Duodenal mucosa (tissue), 2 donors: ENCODE results near the gene ATPAF1.
"Not testable (repeated sequence)": the region's sequence is repeated elsewhere in the genome, so short reads cannot be mapped to it uniquely, and the experiment has no call there.

ENCODE experiments used
- H3K27ac ChIP-seq: one replicate; pipeline ENCODE4 v1.7.0; 2013; ENCODE audit warnings: low read depth, low read length
- H3K27me3 ChIP-seq, 2 donors: one replicate each; pipeline ENCODE4 v1.7.0; 2013; ENCODE audit warnings: low read length in 2 of 2, control low read depth in 1 of 2; ENCODE audit not compliant: insufficient read depth in 2 of 2, control insufficient read depth in 1 of 2
- H3K36me3 ChIP-seq, 2 donors: one replicate each; pipeline ENCODE4 v1.7.0; 2013; ENCODE audit warnings: low read length in 2 of 2, control low read depth in 1 of 2; ENCODE audit not compliant: insufficient read depth in 2 of 2, control insufficient read depth in 1 of 2
- H3K4me1 ChIP-seq, 2 donors: one replicate each; pipeline ENCODE4 v1.7.0; 2013; ENCODE audit warnings: low read length in 2 of 2, control low read depth in 1 of 2; ENCODE audit not compliant: insufficient read depth in 2 of 2, control insufficient read depth in 1 of 2
- H3K4me3 ChIP-seq, 2 donors: one replicate each; pipeline ENCODE4 v1.7.0; 2013; ENCODE audit warnings: low read length in 2 of 2, low read depth in 1 of 2
- H3K9ac ChIP-seq, 2 donors: one replicate each; pipeline ENCODE4 v1.7.0; 2013; ENCODE audit warnings: low read length in 2 of 2, low read depth in 1 of 2
- H3K9me3 ChIP-seq, 2 donors: one replicate each; pipeline ENCODE4 v1.7.0; 2013; ENCODE audit warnings: low read length in 2 of 2, control low read depth in 1 of 2; ENCODE audit not compliant: control insufficient read depth in 1 of 2

ATPAF1 gene

DNA sequence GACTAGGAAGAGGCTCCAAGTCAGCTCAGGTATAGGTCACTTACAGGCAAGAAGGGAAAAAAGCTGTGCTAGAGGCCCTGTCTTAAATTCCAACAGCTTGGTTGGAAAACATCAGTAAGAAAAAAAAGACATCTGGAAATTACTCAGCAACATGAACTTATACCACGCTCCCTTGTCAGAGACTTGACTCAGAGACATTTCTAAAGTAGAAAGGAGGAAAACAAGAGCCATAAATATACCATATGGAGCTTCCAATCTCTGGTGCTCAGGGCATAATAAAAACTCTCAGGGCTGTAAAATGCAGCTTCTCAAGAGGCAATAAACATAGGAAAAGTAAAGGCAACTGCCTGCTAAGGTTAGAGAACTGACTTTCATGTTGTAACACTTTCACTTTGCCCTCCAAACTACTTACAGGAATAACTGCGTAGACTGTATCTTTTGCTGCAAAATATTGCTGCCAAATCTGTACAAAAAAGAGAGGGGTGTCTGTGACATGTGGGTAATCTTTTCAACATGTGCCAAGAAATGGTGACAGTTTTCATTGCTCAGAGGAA is 14.7 kb downstream of the ATPAF1 start:
- H3K27ac ChIP-seq, result no peak overlapping the region
- peaks cover 8 to 9% of the 10 kb centered on the region in 2 donors for H3K4me1 ChIP-seq
- H3K36me3 ChIP-seq, result peaks cover 17 to 55% of the 10 kb centered on the region in 2 donors
- H3K4me3 ChIP-seq, result peak overlapping the region in 1 of 2 donors; percentile 13
- no peaks in the 10 kb centered on the region for H3K27me3 ChIP-seq
- peaks cover 4 to 5% of the 10 kb centered on the region in 2 donors for H3K9me3 ChIP-seq
- no peak overlapping the region for H3K9ac ChIP-seq

DNA sequence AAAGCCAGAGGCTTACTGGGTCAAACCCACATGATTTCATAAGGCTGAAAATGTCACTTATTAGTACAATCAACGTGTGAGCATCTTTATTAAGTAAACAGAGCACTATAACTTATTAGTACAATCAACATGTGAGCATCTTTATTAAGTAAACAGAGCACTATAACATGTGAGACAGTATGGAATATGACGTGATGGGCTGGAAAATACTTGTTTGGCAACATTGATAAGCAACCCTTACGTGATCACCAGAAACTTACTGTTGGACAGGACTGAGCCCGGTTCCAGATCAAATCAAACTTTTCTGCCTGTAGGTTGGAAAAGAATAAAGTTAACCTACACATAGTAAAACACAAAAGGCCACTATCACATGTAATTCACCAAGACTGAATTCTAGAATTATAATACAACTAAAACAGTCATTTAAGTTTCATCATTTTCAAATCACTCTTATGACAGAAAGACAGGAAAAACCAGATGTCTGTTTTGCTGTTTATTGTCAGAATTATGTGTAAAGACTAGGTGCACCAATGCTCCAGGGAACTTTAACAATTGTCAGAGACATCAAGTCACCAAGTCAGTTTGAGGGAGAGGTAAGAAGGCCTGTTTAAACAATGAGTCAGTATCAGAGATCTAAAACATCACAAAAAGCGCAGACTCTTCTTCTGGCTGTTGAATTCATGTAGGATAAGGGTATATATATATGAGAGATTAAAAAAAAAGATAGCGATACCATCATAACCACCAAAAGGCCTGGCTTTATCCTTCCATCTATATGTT is 15.7 kb downstream of the ATPAF1 start:
- Histone ChIP-seq H3K36me3 (peaks cover 18 to 46% of the 10 kb centered on the region in 2 donors), H3K9me3 (peaks cover 4 to 5% of the 10 kb centered on the region in 2 donors), H3K4me1 (peaks cover 8 to 9% of the 10 kb centered on the region in 2 donors), H3K4me3 (no peak overlapping the region), H3K27ac (no peak overlapping the region), H3K9ac (no peak overlapping the region), H3K27me3 (no peaks in the 10 kb centered on the region)

DNA sequence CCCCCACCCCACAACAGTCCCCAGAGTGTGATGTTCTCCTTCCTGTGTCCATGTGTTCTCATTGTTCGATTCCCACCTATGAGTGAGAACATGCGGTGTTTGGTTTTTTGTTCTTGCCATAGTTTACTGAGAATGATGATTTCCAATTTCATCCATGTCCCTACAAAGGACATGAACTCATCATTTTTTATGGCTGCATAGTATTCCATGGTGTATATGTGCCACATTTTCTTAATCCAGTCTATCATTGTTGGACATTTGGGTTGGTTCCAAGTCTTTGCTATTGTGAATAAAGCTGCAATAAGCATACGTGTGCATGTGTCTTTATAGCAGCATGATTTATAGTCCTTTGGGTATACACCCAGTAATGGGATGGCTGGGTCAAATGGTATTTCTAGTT is 17.0 kb downstream of the ATPAF1 start:
- not testable (repeated sequence) for H3K4me1 ChIP-seq, H3K4me3 ChIP-seq, H3K27me3 ChIP-seq, H3K27ac ChIP-seq, H3K9me3 ChIP-seq, H3K9ac ChIP-seq
- H3K36me3 ChIP-seq, result peaks cover 20 to 47% of the 10 kb centered on the region in 2 donors

- peaks cover 8 to 9% of the 10 kb centered on the region in 2 donors for H3K4me1 ChIP-seq
- no peaks in the 10 kb centered on the region for H3K27me3 ChIP-seq
- H3K4me3 ChIP-seq, result no peak overlapping the region
- peaks cover 4 to 5% of the 10 kb centered on the region in 2 donors for H3K9me3 ChIP-seq
- H3K27ac ChIP-seq, result no peak overlapping the region
- no peak overlapping the region for H3K9ac ChIP-seq
- peaks cover 16 to 42% of the 10 kb centered on the region in 2 donors for H3K36me3 ChIP-seq
Measured at GRCh38 chr1:46650491-46650890, 17.7 kb downstream of the ATPAF1 start.

DNA sequence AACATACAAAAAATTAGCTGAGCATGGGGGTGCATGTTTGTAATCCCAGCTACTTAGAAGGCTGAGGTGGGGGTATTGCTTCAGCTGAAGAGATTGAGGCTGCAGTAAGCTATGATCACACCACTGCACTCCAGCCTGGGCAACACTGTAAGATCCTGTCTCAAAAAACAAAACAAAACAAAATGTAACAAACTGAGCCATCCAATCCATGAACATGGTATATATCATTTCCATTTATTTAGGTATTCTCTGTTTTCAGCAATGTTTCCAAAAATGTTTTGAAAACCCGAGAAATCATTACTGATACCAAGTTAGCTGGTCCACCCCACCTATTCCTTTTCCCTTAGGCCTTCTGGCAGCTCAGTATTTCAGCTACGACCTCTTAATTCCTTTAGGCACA is 18.4 kb downstream of the ATPAF1 start:
- H3K27me3 ChIP-seq, result no peaks in the 10 kb centered on the region
- peaks cover 16 to 39% of the 10 kb centered on the region in 2 donors for H3K36me3 ChIP-seq
- no peak overlapping the region for H3K27ac ChIP-seq
- peaks cover 8 to 9% of the 10 kb centered on the region in 2 donors for H3K4me1 ChIP-seq
- no peak overlapping the region for H3K4me3 ChIP-seq
- no peak overlapping the region for H3K9ac ChIP-seq
- peaks cover 4 to 5% of the 10 kb centered on the region in 2 donors for H3K9me3 ChIP-seq

DNA sequence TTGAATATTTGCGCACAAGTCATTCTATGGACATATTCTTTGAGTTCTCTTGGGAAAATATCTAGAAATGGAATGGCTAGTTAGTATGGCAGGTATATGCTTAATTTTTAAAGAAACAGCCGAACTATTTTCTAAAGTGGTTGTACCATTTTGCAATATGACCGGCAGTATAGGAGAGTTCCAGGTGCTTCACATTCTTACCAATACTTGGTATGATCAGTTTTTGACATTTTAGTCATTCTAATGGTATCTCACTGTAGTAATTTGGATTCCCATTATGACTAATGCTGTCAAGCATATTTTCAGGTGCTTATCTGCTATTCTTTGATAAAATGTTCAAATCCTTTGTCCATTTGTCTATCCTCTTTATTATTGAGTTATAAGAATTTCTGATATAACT is 20.6 kb downstream of the ATPAF1 start:
- H3K36me3 ChIP-seq, result peaks cover 16 to 39% of the 10 kb centered on the region in 2 donors
- H3K4me1 ChIP-seq, result no peaks in the 10 kb centered on the region

DNA sequence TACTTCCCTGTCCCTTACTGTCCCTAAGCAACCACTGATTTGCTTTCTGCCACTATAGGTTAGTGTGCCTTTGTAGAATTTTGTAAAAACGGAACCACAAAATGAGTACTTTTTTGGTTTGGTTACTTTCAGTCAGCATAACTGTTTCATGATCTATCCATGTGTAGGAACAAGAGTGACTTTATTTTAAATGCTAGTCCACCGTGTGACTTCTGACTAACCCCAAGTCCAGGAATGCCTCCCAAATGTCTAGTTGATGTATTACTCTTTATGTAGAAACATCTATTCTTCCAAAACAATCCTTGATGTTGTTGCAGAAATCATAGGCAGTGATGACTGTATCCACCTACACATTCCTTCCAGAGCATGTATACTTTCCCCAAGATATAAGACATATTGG is 21.3 kb downstream of the ATPAF1 start:
- no peak overlapping the region for H3K9ac ChIP-seq
- no peak overlapping the region for H3K27ac ChIP-seq
- no peak overlapping the region for H3K4me3 ChIP-seq
- H3K36me3 ChIP-seq, result peaks cover 16 to 40% of the 10 kb centered on the region in 2 donors
- H3K4me1 ChIP-seq, result no peaks in the 10 kb centered on the region
- H3K27me3 ChIP-seq, result no peaks in the 10 kb centered on the region
- H3K9me3 ChIP-seq, result peaks cover 4 to 5% of the 10 kb centered on the region in 2 donors

More for the DNA sequence above, 20.6 kb downstream of the ATPAF1 start:
- Histone ChIP-seq H3K27ac (no peak overlapping the region), H3K9me3 (peaks cover 4 to 5% of the 10 kb centered on the region in 2 donors), H3K9ac (no peak overlapping the region), H3K27me3 (no peaks in the 10 kb centered on the region), H3K4me3 (no peak overlapping the region)

DNA sequence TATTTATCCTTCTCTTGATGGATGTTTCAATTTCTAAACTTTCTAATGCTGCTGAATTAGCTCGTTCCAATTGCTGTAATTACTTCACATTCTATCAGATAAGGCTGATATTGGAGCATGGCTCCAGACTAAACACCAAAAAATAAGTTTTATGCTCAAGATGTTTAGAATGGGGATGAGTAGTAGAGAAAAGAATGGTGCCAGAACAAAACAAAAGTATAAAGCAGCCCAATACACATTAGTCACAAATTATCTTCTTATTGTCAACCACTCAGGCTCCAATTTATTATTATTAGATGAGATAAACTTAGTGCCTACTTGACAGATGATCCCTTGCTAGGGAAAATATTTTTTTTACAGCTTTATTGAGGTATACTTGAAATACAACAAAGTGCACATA is 21.8 kb downstream of the ATPAF1 start:
- Histone ChIP-seq H3K9me3 (peaks cover 4 to 5% of the 10 kb centered on the region in 2 donors), H3K9ac (no peak overlapping the region), H3K4me3 (no peak overlapping the region), H3K36me3 (peaks cover 16 to 40% of the 10 kb centered on the region in 2 donors), H3K27ac (no peak overlapping the region), H3K4me1 (no peaks in the 10 kb centered on the region), H3K27me3 (no peaks in the 10 kb centered on the region)

GRCh38 chr1:46645815-46646214 is 22.3 kb downstream of the ATPAF1 start:
- Histone ChIP-seq H3K9me3 (peaks cover 4 to 5% of the 10 kb centered on the region in 2 donors), H3K27ac (no peak overlapping the region), H3K27me3 (no peaks in the 10 kb centered on the region), H3K4me1 (no peaks in the 10 kb centered on the region), H3K4me3 (no peak overlapping the region), H3K9ac (no peak overlapping the region), H3K36me3 (peaks cover 16 to 40% of the 10 kb centered on the region in 2 donors)

- H3K36me3 ChIP-seq, result peaks cover 7 to 25% of the 10 kb centered on the region in 2 donors
Measured at GRCh38 chr1:46643368-46643775, 24.8 kb downstream of the ATPAF1 start.

More at GRCh38 chr1:46643368-46643775, 24.8 kb downstream of the ATPAF1 start:
- Histone ChIP-seq H3K4me3 (no peak overlapping the region), H3K27ac (no peak overlapping the region), H3K27me3 (no peaks in the 10 kb centered on the region), H3K4me1 (peaks cover 0 to 8% of the 10 kb centered on the region in 2 donors), H3K9me3 (no peaks in the 10 kb centered on the region), H3K9ac (no peak overlapping the region)
